CD4-positive, alpha-beta T cell treated with Interleukin-17A for 1 hour (primary cell): ENCODE results near the gene TBC1D22A.
"Not testable (repeated sequence)": the region's sequence is repeated elsewhere in the genome, so short reads cannot be mapped to it uniquely, and the experiment has no call there.

Source experiments
- DNase-seq: peaks from one replicate; pipeline ENCODE4 v3.0.0-alpha.2; 2020

Gene TBC1D22A

DNA sequence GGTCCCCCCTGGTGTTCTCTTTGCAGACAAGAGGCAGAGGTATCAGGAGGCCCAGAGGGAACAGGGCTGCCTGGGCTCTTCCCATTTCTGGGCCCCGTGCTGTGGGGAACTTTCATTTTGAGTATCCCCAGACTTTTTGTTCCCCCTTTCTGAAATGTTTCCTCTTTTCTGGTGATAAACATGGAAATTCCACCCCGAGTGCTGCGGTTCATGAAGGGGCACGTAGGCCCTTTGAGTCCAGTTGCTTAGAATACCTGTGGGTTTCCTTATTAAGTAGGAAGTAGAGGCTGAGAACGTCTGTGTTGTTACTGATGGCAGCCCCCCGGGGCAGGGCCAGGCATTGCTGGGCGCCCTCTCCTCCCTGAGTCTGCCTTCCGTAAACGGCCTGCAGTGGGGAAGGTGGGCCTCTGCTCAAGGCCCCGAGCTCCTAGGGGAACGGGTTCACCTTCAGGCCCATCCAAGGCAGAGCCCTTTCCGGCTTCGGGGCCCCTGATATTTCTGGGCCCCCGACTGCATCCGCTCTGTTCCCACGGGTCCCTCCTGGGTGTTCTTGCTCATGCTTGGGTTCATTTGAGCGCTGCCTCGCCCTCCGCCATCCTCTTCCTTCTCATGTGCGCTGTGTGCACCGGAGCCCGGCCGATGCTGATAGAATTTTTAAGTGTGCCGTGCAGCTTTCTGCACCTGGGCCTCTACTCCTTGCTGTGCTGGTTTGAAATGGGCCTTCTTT is 12.0 kb downstream of the TBC1D22A start:
- peak; percentile 36 for DNase-seq

DNA sequence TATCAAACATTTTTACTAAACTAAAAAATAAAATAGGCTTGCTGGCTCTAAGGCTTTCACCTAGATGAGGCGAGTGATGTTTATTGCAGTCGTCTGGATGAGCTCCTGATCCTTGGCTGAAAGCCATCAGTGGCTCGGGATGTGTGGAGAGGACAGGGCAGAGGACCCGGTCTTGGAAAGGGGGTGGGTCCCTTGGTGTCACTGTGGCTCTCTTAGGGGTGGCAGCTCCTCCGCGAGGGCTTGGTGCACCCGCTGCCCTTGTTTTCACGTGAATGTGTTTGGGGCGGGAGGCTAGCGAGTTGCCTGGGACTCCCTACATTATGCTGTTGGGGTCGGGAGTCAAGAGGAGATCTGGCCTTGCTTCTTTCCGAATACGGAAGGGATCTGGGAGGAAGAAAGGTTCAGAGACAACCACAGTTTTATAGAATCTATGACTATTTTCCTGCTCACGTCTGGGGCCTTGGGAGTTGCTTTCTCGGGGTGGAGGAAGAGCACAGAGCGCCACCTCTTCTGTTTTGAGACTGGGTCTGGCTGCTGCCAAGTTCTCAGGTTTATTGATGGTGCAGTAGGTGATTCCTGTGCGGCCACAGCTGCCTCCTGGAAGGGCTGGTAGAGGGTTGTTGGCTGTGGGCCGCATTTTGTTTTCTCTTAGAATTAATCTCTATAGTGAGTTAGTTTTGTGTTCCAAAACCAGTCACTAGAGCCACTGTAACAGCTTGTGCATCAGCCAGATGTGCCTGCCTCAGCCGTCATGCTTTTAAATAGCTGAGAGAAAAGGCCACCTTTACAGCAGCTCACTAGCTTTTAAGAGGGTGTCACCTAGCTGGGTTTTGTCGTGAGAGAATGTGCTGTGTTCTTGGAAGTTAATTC is 12.8 kb downstream of the TBC1D22A start:
- DNase-seq = no peak

DNA sequence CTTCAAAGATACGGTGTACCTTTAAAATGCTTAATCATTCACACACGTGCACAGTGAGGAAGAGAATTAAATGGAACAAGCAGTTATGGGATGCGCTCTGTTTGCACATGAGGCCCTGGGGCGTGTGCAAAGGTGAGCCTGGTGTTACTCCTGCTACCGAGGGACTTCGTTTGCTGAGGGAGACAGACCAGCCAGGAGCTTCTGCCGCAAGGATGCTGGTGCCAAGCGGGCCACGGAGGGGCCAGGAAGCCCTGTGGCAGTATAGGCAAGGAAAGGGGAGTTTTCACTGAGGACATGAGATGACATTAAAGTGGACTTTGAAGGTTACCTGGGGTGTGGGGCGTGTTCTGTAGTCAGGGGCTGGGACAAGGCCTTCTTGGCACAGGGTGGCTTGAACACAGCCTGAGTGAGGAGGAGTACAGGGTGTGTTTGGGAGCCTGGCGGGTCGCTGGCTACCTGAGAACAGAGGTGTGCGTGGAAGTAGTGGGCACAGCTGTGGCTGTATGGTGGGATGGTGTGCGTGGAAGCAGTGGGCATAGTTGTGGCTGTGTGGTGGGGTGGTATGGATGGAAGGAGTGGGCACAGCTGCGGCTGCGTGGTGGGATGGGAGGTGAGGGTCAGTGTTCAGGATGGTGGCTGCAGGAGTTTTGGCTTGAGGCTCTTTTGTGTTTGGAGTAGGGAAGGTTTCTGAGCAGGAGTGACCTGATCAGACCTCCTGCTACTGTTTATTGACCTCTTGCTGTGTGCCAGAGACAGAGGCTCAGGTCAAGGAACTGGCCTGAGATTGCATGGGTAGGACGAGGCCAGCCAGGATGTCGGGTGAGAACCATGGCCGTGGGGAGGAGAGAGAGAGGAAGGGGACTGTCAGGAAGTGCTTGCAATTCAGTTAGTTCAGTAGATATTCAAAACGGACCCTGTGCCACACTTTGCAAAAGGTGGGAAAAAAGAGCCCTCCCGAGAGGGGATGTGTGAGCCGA is 13.7 kb downstream of the TBC1D22A start:
- DNase-seq = no peak

DNA sequence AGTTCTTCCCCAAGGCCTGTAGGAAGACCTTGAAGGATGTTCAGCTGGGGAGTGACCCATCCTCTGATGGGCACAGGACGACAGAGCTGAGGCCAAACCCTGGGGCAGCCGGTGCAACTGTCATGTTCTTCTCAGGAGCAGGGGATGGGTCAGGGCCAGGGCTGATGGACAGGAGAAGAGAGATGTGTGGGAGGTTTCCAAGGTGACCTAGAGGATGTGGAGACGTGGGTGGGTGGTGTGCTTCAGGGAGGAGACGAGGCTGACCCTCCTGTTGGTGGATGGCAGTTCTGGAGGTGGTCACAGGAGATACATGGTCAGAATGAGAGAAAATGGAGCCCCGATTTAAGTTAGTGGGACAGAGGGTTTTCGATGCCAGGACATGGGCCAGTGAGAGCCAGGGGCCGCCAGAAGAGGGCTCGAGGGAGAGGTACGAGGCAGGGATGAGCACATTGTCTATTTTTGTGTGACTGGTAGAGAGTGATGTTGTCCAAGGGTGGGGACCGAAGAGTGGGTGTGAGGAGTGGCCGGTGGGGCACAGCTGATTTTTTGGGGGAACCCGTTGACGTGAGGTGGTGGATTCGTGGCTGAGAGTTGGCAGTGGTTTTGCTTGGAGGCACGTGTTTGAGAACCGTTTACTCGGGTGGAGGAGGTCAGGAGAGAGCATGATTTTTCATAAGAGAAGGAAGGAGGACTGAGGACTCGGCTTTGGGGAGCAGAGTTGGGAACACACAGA is 14.6 kb downstream of the TBC1D22A start:
- no peak for DNase-seq

DNA sequence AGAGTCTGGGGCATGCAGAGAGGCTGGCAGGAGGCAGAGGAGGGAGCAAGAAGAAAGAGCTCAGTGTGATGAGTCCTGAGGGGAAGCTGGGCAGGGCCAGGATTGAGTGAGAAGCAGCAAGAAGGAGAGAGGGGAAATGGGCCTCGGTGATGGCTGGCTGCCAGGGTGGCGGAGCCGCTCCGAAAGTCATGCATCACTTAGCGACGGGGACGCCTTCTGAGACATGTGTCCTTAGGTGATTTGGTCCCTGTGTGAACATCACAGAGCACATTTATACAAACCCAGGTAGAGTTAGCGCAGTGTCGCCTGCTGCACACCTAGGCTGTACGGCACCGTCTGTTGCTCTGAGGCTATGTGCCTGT is 15.1 kb downstream of the TBC1D22A start:
- DNase-seq = peak; percentile 19

DNA sequence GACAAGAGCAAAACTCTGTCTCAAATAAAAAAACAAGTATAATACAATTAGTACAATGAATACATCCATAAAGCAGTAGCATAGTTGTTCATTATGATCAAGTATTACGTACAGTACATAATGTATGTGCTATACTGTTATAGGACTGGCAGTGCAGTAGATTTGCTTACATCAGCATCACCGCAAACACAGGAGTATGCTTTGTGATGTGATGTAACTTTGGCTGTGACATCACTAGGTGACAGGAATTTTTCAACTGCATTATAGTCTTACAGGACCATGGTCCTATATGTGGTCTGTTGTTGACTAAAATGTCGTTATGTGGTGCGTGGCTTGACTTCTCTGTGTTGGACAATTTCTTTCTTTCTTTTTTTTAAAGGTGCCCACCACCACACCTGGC is 16.6 kb downstream of the TBC1D22A start:
- no peak for DNase-seq

DNA sequence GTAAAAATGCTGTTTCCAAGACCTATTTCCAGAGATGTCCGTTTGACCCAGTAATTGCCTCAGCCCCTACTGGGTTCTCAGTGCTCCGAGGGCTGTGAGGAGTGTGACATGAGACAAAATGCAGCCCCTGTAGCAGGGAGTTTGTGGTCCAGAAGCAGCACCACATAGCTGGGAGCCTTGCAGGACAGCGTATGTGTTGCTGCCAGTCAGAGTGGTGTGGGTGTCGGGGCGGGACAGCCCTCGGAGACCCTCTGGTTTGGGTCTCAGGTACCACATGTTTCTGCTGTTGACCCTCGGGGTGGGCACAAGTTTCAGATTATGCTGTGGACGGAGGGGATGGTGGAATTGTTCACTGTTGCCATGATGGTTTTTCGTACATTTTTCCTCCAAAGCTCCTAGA is 17.2 kb downstream of the TBC1D22A start:
- DNase-seq = no peak

DNA sequence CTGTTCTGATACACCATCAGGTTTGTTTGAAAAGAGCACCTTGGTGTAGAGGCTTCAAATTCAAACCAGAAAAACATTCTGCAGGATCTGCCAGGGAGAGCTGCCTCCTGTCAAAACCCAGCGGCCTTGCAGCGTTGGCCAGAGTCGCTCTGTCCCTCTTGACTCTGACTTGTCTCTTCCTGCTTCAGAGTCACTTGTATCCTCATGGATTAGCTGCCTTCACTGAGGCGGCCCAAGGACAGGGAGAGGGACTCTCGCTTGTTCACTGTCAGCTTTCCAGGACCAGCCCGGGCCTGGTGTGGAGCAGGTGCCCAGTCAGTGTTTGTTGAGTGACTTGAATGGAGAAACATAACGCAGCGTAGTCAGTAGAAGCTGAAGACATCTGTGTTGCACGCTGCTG is 18.0 kb downstream of the TBC1D22A start:
- no peak for DNase-seq

DNA sequence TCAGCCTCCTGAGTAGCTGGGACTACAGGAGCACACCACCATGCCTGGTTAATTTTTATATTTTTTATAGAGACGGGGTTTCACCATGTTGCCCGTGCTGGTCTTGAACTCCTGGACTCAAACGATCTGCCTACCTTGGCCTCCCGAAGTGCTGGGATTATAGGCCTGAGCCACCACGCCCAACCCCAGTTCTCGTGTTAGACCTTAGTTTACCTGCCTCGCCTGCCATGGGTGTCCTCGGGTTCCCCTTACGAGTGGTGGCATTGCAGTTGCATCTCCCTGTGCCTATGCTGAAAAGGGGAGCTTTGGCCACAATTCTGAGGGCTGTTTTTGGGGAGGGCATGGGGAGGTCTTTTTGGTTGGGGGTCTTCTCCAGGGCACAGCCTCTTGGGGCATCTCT is 18.8 kb downstream of the TBC1D22A start:
- no peak for DNase-seq

DNA sequence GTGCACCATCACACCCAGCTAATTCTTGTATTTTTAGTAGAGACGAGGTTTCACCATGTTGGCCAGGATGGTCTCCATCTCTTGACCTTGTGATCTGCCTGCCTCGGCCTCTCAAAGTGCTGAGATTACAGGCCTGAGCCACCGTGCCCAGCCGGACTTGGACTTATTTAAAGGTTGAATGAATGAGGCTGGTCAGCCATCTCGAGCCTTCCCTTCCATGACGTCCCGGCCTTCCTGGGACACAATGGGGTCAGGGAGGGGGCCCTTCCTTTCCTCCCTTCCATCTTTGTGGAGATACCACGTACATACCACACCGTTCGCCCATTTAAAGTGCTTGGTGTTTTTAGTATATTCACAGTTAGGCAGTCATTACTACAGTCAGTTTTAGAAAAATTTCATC is 19.8 kb downstream of the TBC1D22A start:
- not testable (repeated sequence) for DNase-seq

DNA sequence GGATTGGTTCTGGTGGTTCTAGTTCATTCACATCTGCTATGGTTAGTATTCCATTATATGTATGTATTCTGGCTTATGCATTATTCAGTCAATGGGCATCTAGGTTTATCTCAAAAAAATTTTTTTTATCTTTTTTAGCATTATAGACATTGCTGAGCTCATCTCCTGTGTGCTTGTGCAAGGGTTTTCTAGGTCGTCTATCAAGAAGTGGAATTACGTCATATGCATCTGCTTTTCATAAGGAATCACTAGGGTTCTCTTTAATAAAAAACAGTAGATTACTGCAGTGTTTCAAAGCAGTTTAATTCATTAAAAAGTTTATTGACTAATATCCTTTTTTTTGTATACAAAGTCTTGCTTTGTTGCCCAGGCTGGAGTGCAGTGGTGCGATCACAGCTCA is 21.3 kb downstream of the TBC1D22A start:
- no peak for DNase-seq

DNA sequence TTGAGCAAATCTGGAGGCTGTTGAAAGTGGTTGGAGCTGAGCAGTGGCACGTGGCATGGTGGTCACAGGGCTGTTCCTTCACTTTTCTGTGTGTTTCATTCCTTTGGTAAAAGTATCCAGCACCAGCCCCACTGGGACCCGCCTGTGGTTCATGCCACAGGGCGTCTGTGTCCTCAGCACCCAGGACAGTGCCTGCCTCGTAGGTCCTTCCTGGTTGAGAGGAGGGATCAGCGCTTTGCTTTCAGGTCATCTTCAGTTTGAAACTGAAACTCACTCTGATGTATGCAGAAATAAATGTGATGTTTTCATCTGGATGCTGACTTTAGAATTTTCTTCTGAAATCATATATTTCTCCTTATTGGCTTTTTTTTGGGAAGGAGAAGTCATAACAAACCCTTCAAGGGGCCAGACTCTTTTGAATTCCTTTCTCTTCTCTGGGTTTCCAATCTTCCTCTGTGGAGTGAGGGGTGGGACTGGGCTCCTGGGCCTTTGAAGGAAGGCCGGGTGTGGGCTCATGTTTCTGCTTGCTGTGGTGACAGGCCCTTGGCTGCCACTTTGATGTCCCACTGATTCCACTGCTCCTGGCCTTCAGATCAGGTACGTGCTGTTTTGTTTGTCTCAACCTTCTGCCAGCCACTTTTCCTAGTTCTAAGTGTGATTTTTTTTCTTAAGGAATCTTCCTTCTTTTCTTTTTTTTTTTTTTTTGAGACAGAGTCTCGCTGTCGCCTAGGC is 26.2 kb downstream of the TBC1D22A start:
- DNase-seq = peak; percentile 37

DNA sequence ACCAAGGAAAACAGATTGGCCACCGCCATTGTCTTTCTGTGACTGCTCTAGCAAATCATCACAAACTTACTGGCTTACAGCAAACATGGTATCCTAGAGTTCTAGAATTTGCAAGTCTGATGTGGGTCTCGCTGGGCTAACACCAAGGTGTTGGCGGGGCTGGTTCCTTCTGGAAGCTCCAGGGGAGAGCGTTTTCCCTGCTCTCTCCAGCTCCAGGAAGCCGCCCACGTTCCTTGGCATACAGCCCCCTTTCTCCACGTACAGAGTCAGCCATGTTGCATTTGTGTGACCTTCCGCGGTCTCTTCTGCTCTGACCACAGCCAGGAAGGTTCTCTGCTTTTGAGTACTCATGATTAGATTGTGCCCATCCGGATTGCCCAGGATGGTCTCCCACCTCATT is 27.5 kb downstream of the TBC1D22A start:
- DNase-seq = no peak

DNA sequence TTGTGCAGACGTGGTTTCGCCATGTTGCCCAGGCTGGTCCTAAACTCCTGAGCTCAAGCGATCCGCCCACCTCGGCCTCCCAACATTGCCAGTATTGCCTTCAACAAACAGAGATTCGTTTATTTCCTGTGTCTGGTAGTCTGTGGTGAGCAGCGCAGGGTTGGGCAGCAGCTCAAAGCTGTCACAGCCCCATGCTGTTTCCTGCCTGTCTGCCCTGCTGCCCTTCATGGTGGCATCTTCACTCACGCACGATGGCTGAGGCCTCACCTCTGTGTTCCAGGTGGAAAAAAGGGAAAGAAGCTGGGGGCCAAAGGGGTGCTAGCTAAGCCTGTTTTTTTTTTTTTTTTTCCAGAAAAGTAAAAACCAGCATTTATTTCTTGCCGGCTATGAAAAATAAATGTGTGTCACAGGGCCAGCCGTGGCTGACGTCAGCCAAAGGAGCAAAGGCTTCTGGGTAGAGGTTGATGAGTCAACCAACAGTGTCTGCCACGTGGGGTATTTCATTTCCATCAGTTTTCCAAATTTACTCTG is 28.8 kb downstream of the TBC1D22A start:
- peak; percentile 90 for DNase-seq

DNA sequence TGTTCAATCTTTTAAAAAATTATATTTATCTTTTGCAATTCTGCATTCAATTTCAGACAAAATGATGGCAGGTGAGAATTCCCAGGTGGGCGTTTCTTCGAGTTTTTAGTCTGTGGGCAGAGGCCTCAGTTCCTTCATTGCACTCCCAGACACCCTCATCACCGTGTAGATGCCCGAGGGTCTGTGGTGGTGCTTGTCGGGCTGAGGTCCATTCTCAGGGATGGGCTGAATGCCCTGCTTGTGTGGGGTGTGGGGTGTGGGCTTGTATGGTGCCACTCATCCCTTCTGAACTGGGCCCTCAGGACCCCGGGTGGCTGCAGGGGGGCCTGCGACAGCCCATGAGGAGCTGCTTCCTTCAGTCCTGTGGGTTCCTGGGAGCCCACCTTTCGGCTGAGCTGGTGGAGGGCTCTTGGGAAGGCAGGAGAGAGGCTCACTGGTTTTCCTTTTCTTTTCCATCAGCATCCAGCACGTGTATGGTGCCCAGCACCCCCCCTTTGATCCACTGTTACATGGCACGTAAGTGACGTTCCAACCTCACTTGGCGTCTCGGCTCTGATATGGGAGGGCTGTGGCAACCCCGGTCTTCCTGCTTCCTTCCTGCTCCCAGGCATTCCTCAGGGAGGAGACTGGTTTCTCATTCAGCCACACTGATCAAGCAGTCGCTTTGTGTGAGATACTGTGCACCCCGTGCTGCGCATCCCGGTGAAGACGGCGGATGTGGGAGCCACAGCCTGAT is 29.8 kb downstream of the TBC1D22A start:
- DNase-seq = no peak

DNA sequence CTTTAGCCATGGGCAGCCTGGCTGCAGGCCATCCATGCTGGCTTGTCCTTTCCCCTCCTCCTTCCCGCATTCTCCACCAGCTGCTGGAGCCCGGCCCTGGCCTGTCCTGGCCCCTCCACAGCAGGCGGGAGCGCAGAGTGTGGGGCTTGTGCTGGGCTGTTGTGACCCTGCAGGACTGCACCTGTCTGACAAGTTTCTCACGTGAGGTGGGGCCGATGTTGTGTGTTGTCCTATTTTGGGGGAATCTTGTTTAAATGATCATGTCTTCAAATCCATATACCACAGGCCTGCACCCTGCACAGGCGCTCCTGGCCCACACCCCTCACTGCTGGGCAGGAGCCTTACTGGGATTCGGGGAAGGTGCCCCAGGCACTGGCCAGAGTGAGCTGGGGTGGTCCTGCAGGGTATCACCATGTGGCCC is 30.4 kb downstream of the TBC1D22A start:
- no peak for DNase-seq

DNA sequence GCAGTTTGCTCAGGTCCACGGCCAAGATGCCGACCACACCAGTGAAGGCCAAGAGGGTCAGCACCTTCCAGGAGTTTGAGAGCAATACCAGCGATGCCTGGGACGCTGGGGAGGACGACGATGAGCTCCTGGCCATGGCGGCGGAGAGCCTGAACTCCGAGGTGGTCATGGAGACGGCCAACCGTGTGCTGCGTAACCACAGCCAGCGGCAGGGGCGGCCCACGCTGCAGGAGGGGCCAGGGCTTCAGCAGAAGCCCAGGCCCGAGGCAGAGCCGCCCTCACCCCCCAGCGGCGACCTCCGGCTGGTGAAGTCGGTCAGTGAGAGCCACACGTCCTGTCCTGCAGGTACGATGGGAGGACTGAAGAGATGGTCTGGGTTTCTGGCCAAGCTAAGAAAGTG is 31.0 kb downstream of the TBC1D22A start:
- DNase-seq = no peak

DNA sequence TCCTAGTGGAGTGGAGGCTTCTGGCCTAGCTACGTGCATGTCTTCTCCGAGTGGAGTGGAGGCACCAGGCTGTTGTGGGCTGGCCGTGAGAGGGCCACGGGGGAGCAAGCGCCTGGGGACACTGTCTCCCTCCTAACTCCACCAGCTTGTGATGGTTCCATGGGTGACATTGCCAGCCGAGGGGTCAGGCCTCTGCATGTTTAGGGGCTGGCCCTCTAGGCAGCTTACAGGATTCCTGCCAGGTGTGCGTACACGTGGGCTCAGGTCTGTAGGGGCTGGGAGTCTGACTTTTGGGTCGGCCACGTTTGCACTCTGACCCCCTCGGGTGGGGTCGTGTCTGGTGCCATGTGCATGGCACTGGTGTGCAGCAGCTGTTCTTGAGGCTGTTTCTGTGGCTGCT is 31.6 kb downstream of the TBC1D22A start:
- no peak for DNase-seq

DNA sequence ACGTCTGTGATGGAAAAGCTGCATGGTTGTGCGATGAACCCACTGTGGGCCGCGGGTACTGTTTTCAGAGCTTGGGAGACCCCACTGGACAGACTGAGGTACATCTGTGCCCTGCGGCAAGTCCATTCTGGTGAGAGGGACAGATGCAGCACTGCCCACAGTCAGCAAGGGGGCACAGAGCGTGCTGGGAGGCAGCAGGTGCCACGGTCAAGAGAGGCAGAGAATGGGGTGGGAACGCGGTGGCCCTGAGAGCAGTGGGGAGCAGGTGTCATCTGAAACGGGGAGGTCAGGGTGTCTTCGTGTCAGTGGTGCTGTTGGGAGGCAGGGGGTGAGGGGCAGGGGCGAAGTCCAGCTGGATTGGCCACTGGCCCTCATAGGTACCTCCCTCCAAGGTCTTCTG is 32.0 kb downstream of the TBC1D22A start:
- DNase-seq = no peak

DNA sequence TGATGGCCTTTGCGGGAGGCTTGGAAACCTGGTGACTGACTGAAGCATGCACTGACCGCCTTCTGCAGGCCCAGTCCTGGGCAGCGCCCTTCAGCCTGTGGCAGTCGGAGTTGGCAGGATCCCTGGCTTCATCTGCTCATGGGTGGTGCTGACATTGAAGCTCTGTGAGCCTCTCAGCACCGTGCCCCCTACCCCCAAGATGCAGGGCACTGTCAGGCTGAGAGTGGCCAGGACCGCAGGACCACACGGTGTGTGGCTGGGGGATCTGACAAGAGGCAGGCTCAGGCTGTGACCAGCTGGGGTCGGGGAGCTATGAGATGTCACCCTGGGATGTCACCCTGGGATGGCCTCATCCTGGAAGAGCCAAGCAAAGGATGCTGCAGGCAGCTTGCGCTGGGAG is 32.7 kb downstream of the TBC1D22A start:
- no peak for DNase-seq
